Measurements from ENCODE around the gene ATPAF1.

DNA sequence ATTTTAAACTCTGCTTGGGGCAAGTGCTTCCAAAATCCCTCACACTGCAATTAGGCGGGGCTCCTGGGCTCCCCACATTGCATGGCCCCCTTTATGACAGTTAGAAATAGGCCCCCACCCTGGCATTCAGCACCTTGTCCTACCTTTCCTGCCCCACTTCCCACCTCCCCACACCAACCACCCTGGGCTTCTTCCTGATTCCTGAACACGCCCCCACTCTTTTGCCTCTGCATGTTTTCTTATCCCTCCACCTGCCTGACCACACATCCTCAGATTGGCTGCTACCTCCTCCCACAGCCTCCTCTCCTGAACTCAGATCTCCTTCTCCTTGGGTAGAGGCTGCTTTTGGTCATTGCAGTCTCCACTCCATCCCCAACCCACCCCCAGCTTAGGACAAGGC, 53.1 kb downstream of the ATPAF1 start:
- TF ChIP-seq, protein P1, sequence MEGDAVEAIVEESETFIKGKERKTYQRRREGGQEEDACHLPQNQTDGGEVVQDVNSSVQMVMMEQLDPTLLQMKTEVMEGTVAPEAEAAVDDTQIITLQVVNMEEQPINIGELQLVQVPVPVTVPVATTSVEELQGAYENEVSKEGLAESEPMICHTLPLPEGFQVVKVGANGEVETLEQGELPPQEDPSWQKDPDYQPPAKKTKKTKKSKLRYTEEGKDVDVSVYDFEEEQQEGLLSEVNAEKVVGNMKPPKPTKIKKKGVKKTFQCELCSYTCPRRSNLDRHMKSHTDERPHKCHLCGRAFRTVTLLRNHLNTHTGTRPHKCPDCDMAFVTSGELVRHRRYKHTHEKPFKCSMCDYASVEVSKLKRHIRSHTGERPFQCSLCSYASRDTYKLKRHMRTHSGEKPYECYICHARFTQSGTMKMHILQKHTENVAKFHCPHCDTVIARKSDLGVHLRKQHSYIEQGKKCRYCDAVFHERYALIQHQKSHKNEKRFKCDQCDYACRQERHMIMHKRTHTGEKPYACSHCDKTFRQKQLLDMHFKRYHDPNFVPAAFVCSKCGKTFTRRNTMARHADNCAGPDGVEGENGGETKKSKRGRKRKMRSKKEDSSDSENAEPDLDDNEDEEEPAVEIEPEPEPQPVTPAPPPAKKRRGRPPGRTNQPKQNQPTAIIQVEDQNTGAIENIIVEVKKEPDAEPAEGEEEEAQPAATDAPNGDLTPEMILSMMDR (IDR thresholded peaks at IDR 0.05; ENCODE audit: low read depth, low read length) = no peak
- TF ChIP-seq EZH2phosphoT487 (IDR thresholded peaks at IDR 0.05; ENCODE audit: low read depth) = no peak
